LHCN-M2 (cell line): ENCODE data around the gene CFAP74. TPM values are rescaled to one million over a fixed set of nuclear protein-coding genes. Genes with fewer than 3 reads are reported as not detected.
A peak's percentile ranks its signal among the peaks of the same experiment; 100 is the strongest.
"Not testable (repeated sequence)": the region's sequence is repeated elsewhere in the genome, so short reads cannot be mapped to it uniquely, and the experiment has no call there.

Source experiments
- DNase-seq: peaks from one replicate; pipeline ENCODE4 v3.0.0-alpha.2; 2012; ENCODE audit warnings: low read depth
- total RNA-seq: library from RNA; depleted of rRNA; stranded (reverse); fragments of >200 nt; gene quantifications from 2 replicates; pipeline ENCODE4 v1.2.3, GENCODE V29; 2014

Gene CFAP74
- total RNA-seq, 1 experiment from 2014 or later: not detected

DNA sequence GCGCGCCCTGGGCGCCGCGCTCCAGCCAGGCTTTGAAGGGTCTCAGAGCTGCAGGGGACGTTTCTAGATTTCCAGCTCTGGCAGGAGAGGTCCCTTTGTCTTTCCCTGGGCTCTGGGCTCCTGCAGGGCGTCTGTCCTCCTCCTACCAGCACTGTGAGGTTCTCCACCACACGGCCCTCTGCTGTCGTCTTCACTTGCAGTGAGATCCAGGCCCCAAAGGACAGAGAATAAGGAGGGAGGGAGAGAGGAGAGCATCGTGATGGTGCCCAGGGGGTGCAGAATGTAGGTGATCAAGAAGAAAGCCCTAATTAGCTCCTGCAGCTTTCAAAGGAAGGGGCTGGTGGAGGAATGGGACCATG, 108.5 kb downstream of the CFAP74 start:
- DNase-seq: no peak

DNA sequence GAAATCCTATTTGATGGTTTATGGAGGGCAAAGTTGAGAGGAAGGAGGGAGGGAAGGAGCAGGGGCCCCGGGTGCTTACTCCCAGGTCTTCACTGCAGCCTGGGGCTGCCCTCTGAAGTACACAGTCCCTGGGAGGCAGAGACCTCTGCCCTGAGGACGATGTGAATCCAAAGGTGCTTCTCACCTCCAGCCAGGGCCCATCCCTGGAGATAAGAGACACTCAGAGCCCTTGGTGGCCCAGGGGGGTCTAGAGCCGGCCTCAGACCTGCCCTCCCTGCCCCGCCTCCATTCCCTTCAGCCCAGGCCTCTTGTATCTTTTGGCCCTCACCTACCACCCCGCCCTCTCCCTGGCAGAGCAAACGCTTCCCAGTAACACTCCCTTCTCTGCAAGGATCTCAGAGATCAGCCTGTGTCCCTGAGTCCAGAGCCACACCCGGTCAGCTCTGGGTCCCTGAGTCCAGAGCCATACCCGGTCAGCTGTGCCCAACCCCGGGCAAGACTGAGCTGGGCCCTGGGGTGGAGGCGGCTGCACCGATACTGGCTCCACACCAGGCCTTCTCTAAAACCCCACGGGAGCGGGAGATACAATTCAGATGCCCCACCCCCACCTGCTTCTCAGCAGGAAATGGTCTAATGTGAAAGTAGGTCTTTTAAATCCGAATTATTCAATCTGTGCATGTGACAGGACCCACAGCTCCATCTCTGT, 109.1 kb downstream of the CFAP74 start:
- no peak for DNase-seq

DNA sequence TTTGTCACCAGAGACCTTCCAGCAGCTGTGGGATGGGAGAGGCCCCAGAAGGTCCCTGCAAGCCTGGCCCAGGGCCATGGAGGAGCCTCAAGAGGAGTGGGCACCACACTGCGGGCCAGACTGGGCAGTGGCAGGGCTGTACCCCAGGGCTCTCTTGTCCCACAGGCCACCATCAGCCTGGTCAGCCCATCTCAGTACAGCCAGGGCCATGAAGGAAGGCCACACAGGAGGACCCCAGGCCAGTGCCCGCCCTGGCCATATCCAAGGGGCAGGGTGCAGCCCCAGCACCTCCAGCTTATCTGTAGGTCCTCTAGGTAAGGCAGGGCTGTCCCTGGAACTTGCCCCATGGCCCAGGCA, 109.6 kb downstream of the CFAP74 start:
- no peak for DNase-seq

DNA sequence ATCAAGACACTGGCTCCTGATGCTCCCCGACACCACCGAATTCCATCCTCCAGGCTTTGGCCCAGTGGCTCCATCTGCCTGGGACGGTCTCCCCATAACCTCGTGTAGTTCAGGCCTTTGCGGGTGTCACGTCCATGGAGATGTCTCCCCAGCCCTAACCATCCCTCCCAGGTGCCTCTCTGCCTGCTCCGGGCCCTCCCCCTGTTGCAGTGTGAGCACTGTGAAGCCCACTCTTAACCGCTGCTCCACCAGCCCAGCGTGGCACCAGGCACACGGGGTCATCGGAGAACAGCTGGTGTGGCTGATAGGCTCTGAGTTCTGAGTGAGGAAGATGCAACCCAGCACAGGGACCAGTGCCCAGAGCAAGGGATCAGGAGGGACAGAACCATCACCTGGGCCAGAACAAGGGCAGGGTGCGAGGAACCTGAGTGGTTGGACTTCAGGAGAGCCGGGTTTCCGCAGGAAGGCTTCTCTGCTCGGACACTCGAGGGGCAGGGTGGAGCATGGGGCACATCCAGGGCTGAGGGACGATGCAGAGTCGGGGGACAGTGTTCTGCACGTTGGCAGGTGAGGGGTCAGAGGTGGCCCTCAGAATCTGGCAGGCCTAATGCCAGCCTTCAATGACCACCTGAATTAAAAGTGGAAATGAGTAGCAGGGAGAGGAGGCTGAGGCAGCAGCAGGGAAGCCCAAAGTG, 110.1 kb downstream of the CFAP74 start:
- no peak for DNase-seq

DNA sequence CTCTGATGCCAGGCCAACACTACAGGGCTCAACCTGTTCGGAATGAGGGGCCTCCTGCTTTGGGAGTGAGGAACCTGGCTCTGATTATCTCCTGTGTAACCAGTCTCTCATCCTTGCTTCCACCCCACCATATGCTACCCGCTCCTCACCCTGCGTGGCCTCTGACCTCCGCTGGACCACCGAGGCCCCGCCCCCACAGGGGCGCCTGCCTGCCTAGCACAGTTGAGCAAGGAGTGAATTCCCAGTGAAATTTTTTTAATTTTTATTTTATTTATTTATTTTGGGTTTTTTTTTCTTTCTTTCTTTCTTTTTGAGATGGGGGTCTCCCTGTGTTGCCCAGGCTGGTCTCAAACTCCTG, 110.8 kb downstream of the CFAP74 start:
- no peak for DNase-seq

DNA sequence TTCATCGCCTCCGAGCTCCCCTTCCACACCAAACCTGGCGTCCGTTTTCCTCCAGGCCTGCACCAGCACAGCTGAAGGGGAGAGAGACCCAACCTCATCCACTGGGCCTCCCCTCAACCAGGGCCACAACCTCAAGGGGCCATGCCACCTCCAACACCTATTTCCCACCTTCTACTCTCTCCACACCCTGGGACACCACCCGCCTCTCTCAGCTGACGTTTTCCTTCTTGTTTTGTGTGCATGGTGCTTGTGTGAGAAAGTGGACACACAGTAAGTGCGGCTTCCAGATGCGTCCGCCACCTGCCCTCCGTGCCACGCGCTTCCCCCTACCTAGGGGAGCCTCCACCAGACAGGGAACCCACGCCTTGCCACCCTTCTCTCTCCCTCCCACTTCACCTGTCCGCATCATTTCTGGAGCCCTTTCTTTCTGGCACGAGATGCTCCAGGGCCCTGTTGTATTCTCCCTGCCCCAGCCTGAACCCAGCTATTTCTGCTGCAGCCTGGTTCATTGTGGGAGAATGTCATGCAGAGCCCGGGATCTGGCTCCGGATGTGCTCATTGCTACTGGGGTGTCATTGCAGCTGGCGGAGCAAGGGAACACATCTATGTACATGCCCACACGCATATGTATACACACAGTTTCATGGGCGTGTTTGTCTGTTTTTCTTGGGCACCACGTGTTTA, 111.4 kb downstream of the CFAP74 start:
- DNase-seq: no peak

DNA sequence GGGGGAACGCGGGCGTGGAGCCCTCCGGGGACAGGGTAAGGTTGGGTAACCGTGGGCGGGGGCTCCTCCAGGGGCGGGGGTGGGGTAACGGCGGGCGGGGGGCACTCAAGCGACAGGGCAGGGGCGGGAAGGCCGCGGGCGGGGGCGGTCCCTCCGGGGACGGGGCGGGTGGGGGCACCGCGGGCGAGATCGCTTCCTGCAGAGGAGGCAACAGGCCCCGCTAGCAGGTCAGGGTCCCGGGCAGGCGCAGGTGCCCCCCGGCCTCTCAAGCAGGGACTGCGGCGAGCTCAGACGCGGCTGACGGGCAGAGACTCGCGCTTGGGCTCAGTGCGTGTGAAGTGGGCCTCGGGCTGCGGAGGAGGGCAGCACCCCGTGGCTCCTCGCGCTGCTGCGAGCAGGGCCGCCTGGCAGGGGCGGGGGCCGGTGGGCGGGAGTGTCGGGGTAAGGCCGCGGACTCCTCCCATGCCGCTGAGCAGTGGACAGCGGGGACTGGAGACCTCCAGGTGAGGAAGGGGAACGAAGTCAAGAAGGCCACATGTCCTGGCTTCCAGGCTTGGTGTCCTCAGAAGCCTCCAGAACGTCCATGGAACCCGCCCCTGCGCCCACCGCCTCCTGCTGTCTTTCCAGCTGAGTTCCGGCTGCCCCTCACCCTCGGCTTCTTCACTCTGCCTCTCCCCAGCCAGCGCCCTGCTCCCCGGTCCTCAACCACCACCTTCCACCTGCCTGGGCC, 112.1 kb downstream of the CFAP74 start:
- peak; percentile 25 for DNase-seq

DNA sequence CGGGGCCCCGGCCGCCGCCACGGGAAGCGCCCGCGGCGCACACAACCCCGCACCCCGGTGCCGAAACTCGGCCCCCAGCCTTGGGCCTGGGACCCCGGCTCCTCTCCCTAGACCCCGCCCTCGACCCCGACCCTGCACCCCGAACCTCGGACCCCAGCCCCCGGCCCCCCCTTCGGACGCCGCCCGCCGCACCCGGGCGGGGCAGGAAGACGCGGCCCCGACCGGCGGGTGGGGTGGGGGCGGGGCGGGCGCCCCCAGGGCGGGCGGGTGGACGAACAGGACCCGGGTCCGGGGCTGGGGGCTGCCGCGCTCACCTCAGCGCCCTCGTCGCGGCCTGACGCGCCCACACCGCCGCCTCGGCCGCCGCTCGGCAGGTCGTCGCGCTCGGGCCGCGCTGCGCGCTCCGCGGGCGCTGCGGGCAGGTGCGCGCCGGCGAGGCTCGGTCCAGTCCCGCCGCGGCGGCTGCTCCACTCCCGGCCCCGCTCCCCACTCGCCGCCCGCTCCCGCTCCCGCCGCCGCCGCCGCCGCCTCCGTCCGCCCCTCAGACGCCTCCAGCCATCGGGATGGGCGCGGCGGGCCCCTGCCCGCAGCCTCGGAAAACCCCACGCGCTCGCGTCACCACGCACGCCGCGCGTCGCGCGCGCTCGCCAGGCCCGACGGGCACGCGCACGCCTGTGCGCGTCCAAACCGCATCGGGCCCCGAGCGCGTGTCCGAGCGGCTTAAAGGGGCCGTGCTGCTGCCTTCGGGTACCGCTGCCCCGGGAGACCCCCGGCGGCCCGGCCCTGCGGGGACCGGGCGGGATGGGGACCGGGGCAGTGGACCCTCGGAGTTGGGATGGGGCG, 112.9 kb downstream of the CFAP74 start, which contains the start of gene GNB1:
GNB1 (minus strand) TSS at position 582 of the 843 bp plus-strand sequence. CDS start 65,634 bp downstream, outside the sequence.
- DNase-seq: peak; percentile 85

DNA sequence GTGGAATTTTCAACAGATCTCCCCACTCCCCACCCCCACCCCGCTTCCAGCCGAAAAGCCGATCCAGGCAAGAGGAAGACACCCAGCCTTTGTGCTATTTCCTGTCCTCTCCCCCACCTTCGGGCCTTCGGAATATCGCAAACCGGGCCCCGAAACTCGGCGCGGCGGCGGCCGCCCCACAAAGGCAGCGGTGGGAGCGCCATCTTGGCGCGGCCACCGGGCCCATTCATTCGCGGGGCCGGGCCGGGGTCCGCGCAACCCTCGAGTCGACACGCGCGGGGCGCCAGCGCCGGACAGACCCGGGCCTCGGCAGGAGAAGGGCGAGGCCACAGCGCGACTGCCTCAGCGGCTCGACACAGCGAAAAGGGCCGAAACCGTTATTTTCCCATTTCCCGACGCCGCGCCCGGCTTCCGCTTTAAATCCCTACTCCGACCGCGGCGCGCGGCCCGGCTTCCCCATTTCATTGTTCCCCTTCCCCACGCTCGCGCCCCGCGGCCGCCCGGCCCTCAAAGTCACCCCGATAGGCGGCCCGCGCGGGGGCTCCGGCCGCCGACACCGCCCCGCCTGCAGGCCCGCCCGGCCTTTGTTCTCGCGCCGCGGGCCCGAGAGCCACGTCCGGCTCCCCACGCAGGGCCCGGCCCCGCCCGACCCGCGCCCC, 113.6 kb downstream of the CFAP74 start:
- DNase-seq: peak; percentile 49

DNA sequence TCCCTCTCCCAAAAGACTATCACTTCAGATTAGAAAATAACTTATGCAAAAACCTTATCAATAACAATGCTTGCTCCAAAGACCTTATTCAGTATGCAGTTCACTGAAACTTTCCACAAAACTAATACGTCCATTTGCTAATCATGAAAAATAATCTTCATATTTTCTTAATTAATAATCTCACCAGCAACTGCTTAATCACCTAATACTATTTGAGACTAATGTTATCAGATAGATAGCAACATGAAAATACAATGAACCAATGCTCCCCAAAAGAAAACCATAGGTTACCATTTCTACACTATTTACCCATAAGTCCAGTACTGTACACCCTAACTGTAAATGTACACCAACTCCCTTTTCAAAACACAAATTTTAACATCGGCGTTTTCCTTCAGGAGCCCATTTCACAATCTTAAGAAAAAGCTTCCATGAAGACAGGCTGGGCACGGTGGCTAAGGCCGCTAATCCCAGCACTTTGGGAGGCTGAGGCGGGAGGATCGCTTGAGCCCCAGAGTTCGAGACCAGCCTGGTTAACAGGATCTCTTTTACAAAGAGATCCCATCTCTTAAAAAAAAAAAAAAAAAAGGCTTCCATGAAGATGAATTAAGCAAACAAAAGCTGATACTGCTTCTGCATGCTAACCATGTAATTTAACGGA, 114.4 kb downstream of the CFAP74 start:
- DNase-seq: peak; percentile 22

DNA sequence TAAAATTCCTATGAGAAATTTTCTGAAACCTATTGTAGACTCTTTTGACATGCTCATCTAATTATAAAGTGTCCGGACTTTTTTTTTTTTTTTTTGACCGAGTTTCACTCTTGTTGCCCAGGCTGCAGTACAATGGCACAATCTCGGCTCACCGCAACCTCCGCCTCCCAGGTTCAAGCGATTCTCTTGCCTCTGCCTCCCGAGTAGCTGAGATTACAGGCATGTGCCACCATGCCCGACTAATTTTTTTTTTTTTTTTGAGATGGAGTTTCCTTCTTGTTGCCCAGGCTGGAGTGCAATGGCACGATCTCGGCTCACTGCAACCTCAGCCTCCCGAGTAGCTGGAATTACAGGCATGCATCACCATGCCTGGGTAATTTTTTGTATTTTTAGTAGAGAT, 119.7 kb downstream of the CFAP74 start:
- DNase-seq: not testable (repeated sequence)

DNA sequence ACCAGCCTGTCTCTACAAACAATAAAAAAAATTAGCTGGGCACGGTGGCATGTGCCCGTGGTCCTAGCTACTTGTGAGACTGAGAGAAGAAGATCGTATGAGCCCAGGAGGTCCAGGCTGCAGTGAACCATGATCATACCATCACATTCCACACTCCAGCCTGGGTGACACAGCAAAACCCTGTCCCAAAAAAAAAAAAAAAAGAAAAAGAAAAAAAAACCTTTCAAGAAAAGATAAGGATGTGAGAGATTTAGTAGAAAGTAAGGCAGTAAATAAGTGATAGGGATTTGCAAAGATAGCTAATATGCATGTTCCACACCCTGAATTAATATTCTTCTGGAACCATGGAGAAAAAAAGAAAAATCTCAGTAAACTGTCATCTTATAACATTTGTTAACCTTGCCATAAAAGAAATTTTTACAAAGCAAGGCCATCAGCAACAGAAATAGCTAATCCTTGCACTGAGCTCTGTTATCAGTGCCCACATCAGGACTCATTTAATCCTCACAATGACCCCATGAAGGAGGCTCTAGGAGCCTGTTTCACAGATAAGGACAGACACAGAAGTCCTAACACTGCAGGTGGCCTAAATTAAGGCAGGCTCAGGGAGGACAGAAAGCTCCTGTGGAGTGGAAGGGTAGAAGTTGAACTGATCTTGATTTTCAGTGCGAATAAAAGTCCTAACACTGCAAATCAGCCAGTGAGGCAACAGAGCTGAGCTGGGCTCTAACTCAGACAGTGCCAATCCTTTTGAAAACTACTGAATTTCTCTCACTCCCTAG, 120.3 kb downstream of the CFAP74 start:
- no peak for DNase-seq

DNA sequence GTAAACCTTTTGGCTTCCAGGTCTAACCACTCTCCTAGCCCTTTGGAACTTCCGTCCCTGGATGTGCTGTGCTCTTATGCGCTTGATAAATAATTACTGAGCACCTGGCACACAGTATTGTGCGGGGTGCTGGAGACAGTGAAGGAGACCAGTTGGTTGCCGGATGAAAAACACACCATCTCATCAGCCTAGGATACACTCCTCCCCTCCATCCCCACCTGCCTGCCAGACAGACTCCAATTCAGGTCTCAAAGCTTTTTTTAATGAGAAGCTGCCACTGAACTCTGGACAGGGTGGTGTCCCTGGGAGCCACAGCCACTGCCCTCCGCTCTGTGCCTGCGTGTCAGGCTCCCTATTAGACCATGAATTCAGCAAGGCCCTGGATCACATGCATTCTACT, 121.9 kb downstream of the CFAP74 start:
- no peak for DNase-seq

DNA sequence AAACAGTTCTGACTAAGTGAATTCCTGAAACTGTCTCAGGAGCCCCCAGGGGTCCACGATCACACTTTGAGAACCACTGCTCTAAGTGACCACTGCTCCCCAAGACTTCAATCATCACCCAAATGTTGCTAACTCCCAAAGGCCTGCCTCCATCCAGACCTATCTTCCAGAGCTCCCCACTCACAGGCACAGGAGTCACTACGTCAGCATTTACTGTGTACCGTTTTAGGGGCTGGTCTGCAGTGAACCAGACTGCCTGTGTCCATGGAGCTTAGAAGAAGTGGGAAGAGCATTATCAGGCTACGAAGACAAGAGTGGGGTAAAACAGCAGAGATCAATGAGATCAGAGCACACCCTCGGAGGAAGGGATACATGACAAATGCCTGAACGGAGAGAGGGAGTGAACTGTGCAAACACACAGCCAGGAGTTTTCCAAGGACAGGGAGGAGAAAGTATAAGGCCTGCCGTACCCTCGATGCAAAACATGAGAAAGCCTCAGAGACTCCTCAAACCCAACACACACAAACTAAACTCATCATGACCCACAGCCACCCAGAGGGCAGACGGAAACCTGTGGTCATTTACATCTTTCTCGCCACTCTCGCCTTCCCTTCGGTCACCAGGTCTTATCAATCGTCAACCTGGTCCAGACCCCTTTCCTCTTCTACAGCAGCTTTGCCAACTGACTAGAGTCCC, 122.8 kb downstream of the CFAP74 start:
- no peak for DNase-seq

DNA sequence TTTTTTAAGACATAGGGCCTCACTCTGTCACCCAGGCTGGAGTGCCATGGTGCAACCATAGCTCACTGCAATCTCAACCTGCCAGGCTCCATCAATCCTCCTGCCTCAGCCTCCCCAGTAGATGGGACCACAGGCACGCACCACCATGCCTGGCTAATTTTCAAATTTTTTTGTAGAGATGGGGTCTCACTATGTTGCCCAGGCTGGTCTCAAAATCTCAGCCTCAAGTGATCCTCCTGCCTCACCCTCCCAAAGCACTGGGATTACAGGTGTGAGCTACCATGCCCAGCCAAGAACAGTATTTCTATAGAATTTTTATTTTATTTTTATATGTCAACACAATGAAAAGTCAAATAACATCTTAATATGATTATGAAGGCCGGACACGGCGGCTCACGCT, 123.6 kb downstream of the CFAP74 start:
- DNase-seq: no peak

DNA sequence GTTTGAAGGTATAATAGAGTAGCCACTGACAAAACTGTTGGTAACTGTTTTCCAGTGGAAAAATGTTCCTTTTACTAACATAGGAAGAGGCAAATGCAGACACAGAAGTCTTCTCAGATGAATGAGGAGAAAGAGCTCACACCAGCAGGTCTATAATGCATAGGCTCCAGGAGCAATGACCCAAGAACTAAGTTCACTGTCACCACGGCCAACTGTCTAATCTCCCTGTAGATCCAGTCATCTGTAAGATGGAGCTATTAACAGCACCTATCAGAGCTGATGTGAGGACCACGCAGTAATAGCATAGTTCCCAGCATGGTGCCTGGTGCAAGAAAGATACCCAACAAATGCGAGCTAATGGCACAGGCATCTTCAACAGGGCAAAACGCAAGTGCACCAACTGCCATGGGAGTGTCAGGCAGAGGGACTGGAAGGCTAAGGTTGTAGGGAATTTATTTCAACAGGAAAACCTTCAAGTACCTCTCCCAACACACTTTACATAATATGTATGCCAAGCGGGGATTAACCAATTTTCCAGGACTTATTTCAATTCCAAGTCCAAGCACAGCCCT, 125.6 kb downstream of the CFAP74 start:
- no peak for DNase-seq

DNA sequence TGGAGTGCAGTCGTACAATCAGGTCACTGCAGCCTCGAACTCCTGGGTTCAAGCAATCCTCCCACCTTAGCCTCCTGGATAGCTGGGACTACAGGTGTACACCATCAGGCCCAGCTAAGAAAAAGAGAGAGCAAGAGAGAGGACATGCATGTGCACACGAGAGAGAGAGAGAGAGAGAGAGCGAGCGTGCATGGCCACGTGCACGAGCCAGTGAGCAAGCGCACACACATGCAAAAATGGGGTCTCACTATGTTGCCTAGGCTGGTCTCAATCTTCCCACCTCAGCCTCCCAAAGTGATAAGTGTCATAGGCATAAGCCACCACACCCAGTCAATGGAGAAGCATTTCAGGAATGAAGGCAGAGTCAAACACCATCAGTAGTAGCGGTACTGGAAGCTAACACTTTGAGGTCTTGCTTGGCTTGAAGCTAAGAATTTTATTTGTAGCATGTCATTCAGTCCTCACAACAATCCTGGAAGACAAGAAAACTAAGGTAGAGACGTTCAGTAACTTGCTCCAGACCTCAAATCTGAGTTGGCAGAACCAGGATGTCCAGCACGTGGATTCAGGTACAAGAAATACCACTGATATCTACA, 127.2 kb downstream of the CFAP74 start:
- DNase-seq: no peak

DNA sequence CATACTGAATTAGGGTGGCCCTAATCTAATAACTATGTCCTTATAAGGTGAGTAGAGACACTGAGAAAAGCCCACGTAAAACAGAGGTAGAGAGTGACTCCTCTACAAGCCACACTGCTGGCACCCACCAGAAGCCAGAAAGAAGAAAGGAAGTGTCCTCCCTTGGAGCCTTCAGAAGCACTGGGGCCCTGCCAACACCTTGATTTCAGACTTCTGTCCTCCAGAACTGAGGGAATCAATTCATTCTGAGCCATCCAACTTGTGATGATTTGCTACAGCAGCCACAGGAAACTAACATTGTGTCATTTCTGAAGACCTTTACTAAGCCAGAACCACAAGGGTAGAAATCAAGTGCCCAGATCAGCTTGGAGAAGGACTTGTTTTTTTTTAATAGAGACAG, 127.7 kb downstream of the CFAP74 start:
- DNase-seq: no peak
